SU-DHL-6 (cell line): ENCODE data around the gene FUT8.

ENCODE experiments used
- CTCF ChIP-seq: fragments of 200-600 bp; sonication (generic); IDR thresholded peaks from one replicate; pipeline ENCODE4 v1.5.1; 2017; ENCODE audit warnings: antibody characterized with exemption, mild to moderate bottlenecking, low read length, moderate library complexity; ENCODE audit not compliant: insufficient read depth, poor library complexity, severe bottlenecking
- EZH2phosphoT487 ChIP-seq: fragments of 200-600 bp; sonication (generic), shearing (Covaris generic); conservative IDR thresholded peaks from 2 replicates; pipeline ENCODE4 v1.6.1; 2018; ENCODE audit warnings: mild to moderate bottlenecking, antibody characterized with exemption, low read length, moderate library complexity, mixed read lengths

- no peak for TF ChIP-seq CTCF
- no peak for TF ChIP-seq EZH2phosphoT487
Measured at GRCh38 chr14:65696801-65697200, 284.3 kb downstream of the FUT8 start.
